NB4 (cell line): Measurements from ENCODE around the gene ANKRD13D.

Source experiments
- CTCF ChIP-seq: IDR thresholded peaks from one replicate; pipeline ENCODE4 v1.5.1; 2012; ENCODE audit warnings: low read depth, low read length
- MYC ChIP-seq: IDR thresholded peaks from 2 replicates; pipeline ENCODE4 v1.6.1; 2011; ENCODE audit warnings: low read depth, low read length
- POLR2A ChIP-seq: IDR thresholded peaks from 2 replicates; pipeline ENCODE4 v1.6.1; 2011; ENCODE audit warnings: mild to moderate bottlenecking; ENCODE audit not compliant: insufficient read length; ENCODE audit errors: extremely low read depth
- TF ChIP-seq, protein P1 (sequence below): IDR thresholded peaks from 2 replicates; pipeline ENCODE4 v1.6.1; 2011; ENCODE audit warnings: low read depth, low read length

DNA sequence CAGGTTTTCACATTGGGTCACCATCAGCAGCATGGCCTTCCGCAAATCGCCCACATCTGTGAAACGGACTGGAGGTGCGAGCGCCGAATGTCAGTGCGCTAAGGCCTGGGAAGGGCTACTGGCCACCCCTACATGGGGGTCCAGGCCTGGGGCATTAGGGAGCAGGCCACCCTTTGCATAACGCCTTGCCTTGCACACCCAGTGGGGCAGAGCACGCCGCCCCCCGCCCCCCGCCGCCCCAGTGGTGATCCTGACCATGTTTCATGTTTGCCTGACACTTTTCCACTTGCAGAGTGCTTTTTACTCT is 20.2 kb upstream of the ANKRD13D start:
- TF ChIP-seq CTCF (no peak), POLR2A (no peak), MYC (no peak)
- TF ChIP-seq, protein P1, sequence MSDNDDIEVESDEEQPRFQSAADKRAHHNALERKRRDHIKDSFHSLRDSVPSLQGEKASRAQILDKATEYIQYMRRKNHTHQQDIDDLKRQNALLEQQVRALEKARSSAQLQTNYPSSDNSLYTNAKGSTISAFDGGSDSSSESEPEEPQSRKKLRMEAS = 0 out of 2 replicates have a peak, but pooled peaks have one; percentile 5
